Lung (tissue), 12 donors: ENCODE measurements around the gene PRPF19. TPM values are rescaled to one million over a fixed set of nuclear protein-coding genes. Genes with fewer than 3 reads are reported as not detected.

Experiments
- ATAC-seq: fragments of 200-7000 bp; cut with Tn5 transposase; one replicate; pipeline ENCODE4 v1.9.1; 2020; ENCODE audit warnings: moderate number of reproducible peaks; ENCODE audit not compliant: insufficient read depth, low FRiP score
- DNase-seq, 3 donors: peaks; one replicate each; pipeline ENCODE4 v3.0.0-alpha.2; 2013 to 2017
- H3K27ac ChIP-seq, 2 donors: one replicate each; pipeline ENCODE4 v1.5.1; 2013; ENCODE audit warnings: mild to moderate bottlenecking in 2 of 2, moderate library complexity in 2 of 2, control low read depth in 1 of 2, inconsistent platforms in 1 of 2, low read depth in 1 of 2, low read length in 1 of 2
- H3K27me3 ChIP-seq, 3 donors: one replicate each; pipeline ENCODE4 v1.5.1; 2013; ENCODE audit warnings: low read length in 2 of 3; ENCODE audit not compliant: control insufficient read depth in 3 of 3, insufficient read depth in 3 of 3
- H3K36me3 ChIP-seq, 4 donors: one replicate each; pipeline ENCODE4 v1.5.1; 2013; ENCODE audit warnings: low read length in 4 of 4, mild to moderate bottlenecking in 1 of 4, moderate library complexity in 1 of 4; ENCODE audit not compliant: control insufficient read depth in 4 of 4, insufficient read depth in 4 of 4
- H3K4me1 ChIP-seq, 5 donors: one replicate each; pipeline ENCODE4 v1.5.1; 2013; ENCODE audit warnings: low read length in 5 of 5, mild to moderate bottlenecking in 2 of 5, moderate library complexity in 1 of 5; ENCODE audit not compliant: control insufficient read depth in 5 of 5, insufficient read depth in 5 of 5
- H3K4me3 ChIP-seq: one replicate; pipeline ENCODE4 v1.5.1; 2013; ENCODE audit warnings: mild to moderate bottlenecking, control low read depth, moderate library complexity
- H3K9ac ChIP-seq, 2 donors: one replicate each; pipeline ENCODE4 v1.5.1; 2013; ENCODE audit warnings: low read length in 2 of 2, control low read depth in 1 of 2; ENCODE audit not compliant: insufficient read depth in 1 of 2
- H3K9me3 ChIP-seq, 4 donors: one replicate each; pipeline ENCODE4 v1.5.1; 2013; ENCODE audit warnings: low read length in 3 of 4, mild to moderate bottlenecking in 1 of 4, moderate library complexity in 1 of 4; ENCODE audit not compliant: control insufficient read depth in 4 of 4, insufficient read depth in 3 of 4
- WGBS, 2 donors: extraction: QIAGEN DNeasy Blood & Tissue Kit; methylation state at CpG; one replicate each; pipeline ENCODE4 v1.1.7; 2013; 5-methylcytosine and 5-hydroxymethylcytosine counted together
- polyA plus RNA-seq, 2 donors: library from polyadenylated mRNA; stranded (reverse); fragments of 200-250 nt; gene quantifications; one replicate each; pipeline ENCODE4 v1.2.1, GENCODE V29; 2013
- total RNA-seq, 2 donors: library from RNA; depleted of rRNA in 1 of 2; stranded (reverse); fragments of >200 nt in 1 of 2; gene quantifications; one replicate each; pipeline ENCODE4 v1.2.1, GENCODE V29; 2014 to 2021
- TF ChIP-seq, protein P1 (sequence below): IDR thresholded peaks from 2 replicates; pipeline ENCODE4 v1.5.1; 2012; ENCODE audit warnings: mild to moderate bottlenecking; ENCODE audit errors: control extremely low read depth, extremely low read depth
- donor health status: control.
- donor health status: control.
- donor health status: Bipolar disorder and iron deficiency.
- donor health status: healthy.
- donor health status: DM: yes; HTN: yes; CAD: no.

The PRPF19 gene
- total and polyA plus RNA-seq, 4 donors = 49.0 to 79.0 (median 65.2) TPM

DNA sequence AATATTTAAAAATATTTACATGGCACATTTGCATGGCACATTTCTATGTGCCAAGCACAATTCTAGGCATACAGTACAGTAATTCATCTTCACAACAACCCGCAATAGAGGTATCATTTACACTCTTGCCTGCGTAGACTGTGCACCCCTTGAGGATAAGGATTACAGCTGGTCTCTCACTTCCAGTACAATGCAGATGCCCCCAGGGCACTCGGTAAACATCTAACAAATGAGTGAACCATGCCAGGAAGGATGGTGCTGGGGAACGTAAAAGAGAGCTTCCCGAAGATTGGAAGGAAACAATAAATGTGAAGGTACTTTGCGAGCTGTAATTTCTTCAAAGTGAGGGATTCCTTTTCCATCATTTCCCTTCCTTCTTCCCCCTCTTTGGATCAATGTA lies 1.3 kb downstream of the PRPF19 start:
- H3K36me3 ChIP-seq = peaks cover 21 to 28% (median 25%) of the 10 kb centered on the region in 4 donors
- H3K4me1 ChIP-seq = peaks cover 5 to 20% (median 9%) of the 10 kb centered on the region in 5 donors
- ATAC-seq (no peak), DNase-seq (no peak)
- no peaks in the 10 kb centered on the region for H3K9me3 ChIP-seq
- WGBS, 2 donors = 49% methylated on average over 6 of the region's 6 CpGs
- no peak overlapping the region for H3K4me3 ChIP-seq
- no peaks in the 10 kb centered on the region for H3K27me3 ChIP-seq
- TF ChIP-seq, protein P1, sequence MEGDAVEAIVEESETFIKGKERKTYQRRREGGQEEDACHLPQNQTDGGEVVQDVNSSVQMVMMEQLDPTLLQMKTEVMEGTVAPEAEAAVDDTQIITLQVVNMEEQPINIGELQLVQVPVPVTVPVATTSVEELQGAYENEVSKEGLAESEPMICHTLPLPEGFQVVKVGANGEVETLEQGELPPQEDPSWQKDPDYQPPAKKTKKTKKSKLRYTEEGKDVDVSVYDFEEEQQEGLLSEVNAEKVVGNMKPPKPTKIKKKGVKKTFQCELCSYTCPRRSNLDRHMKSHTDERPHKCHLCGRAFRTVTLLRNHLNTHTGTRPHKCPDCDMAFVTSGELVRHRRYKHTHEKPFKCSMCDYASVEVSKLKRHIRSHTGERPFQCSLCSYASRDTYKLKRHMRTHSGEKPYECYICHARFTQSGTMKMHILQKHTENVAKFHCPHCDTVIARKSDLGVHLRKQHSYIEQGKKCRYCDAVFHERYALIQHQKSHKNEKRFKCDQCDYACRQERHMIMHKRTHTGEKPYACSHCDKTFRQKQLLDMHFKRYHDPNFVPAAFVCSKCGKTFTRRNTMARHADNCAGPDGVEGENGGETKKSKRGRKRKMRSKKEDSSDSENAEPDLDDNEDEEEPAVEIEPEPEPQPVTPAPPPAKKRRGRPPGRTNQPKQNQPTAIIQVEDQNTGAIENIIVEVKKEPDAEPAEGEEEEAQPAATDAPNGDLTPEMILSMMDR = no peak
- no peak overlapping the region for H3K27ac ChIP-seq
- peak overlapping the region; percentile 69 to 89 for H3K9ac ChIP-seq

DNA sequence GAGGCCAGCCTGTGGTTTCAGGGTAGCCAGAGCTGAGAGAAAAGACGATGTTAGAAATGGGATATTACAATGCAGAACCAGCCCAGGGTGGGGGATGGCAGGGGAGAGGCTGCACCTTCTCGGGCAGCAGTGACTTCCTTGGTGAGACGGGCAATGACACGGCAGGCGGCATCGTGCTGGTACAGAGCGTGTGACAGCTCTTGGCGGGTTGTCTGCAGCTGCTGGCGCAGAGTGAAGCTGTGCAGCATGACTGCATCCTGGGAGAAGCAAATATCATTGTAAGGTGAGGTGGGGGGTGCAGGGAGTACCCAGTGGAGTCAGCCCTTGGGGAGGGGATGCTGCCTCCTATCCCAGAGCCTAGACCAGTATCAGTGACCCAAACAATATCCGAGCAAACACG lies 3.8 kb downstream of the PRPF19 start:
- ATAC-seq (no peak), DNase-seq (no peak)
- H3K27ac ChIP-seq = no peak overlapping the region
- H3K9me3 ChIP-seq = no peaks in the 10 kb centered on the region
- TF ChIP-seq, protein P1 = no peak
- peaks cover 35 to 44% (median 43%) of the 10 kb centered on the region in 4 donors for H3K36me3 ChIP-seq
- no peak overlapping the region for H3K4me3 ChIP-seq
- WGBS, 2 donors = 92 to 93% methylated on average over 11 of the region's 11 CpGs
- no peaks in the 10 kb centered on the region for H3K27me3 ChIP-seq
- peaks cover 5 to 20% (median 9%) of the 10 kb centered on the region in 5 donors for H3K4me1 ChIP-seq
- no peak overlapping the region for H3K9ac ChIP-seq

DNA sequence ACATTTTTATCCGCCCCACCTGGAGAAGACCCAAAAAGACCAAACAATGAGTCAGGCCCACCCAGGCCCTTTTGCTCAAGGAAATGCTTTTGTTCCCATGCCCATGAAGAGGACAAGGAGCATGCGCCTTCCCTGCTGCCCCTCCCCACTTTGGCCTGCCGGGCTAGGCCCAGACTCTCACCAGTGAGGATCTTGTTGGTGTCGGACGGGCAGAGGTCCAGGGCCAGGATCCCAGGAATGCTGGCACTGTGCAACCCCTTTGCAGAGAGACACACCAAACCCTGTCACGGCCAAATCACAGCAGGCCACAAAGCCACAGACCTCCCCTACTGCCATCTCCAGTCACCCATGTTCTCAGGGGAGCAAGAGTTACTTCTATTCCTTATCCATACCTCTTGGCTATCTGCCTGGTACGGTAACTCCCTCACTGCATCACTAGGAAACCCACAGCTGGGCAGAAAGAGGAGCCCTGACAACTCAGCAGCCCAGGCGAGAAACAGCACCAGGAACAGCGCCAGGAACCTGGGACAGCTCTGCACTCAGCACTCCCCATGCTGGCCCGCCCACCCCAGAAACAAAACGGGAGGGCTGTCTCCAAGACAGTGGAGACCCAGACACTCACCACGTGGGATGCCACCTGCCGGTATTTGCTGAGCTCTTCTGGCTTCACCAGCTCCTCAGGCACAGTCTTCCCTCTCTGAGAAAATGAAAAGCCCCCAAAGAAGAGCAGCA lies 5.5 kb downstream of the PRPF19 start:
- H3K9ac ChIP-seq = no peak overlapping the region
- H3K4me3 ChIP-seq = no peak overlapping the region
- peaks cover 4 to 14% (median 9%) of the 10 kb centered on the region in 5 donors for H3K4me1 ChIP-seq
- no peak overlapping the region for H3K27ac ChIP-seq
- TF ChIP-seq, protein P1 = no peak
- peaks cover 48 to 55% (median 52%) of the 10 kb centered on the region in 4 donors for H3K36me3 ChIP-seq
- WGBS, 2 donors = 88 to 91% methylated on average over 13 of the region's 13 CpGs
- no peak for ATAC-seq
- no peaks in the 10 kb centered on the region for H3K9me3 ChIP-seq
- DNase-seq = no peak
- no peaks in the 10 kb centered on the region for H3K27me3 ChIP-seq
